ENCODE data around the gene ARPP21.

Gene ARPP21

GRCh38 chr3:35727179-35727578, 87.9 kb downstream of the ARPP21 start:
- no peak for DNase-seq
- Mint-ChIP-seq H3K9me3 (no peaks in the 10 kb centered on the region), H3K4me1 (no peaks in the 10 kb centered on the region), H3K27ac (no peak overlapping the region), H3K27me3 (no peaks in the 10 kb centered on the region), H3K4me3 (no peak overlapping the region)
- no peak for ATAC-seq

GRCh38 chr3:35733341-35733740, 94.0 kb downstream of the ARPP21 start:
- no peaks in the 10 kb centered on the region for H3K4me1 Mint-ChIP-seq
- DNase-seq (no peak), ATAC-seq (no peak)
- H3K27me3 Mint-ChIP-seq: no peaks in the 10 kb centered on the region
- no peak overlapping the region for H3K27ac Mint-ChIP-seq
- no peaks in the 10 kb centered on the region for H3K9me3 Mint-ChIP-seq
- no peak overlapping the region for H3K4me3 Mint-ChIP-seq

- H3K9me3 Mint-ChIP-seq: no peaks in the 10 kb centered on the region
- no peak for ATAC-seq
- H3K4me3 Mint-ChIP-seq: no peak overlapping the region
- no peak overlapping the region for H3K27ac Mint-ChIP-seq
- H3K4me1 Mint-ChIP-seq: no peaks in the 10 kb centered on the region
- no peaks in the 10 kb centered on the region for H3K27me3 Mint-ChIP-seq
- DNase-seq: no peak
These were observed 94.5 kb downstream of the ARPP21 start for GRCh38 chr3:35733864-35734263.

- Mint-ChIP-seq H3K27ac (no peak overlapping the region), H3K4me1 (no peaks in the 10 kb centered on the region), H3K9me3 (no peaks in the 10 kb centered on the region), H3K27me3 (no peaks in the 10 kb centered on the region), H3K4me3 (no peak overlapping the region)
- DNase-seq (no peak), ATAC-seq (no peak)
These were observed 97.8 kb downstream of the ARPP21 start for GRCh38 chr3:35737080-35737479.

- no peaks in the 10 kb centered on the region for H3K4me1 Mint-ChIP-seq
- no peaks in the 10 kb centered on the region for H3K27me3 Mint-ChIP-seq
- no peaks in the 10 kb centered on the region for H3K9me3 Mint-ChIP-seq
- H3K4me3 Mint-ChIP-seq: no peak overlapping the region
- DNase-seq (no peak), ATAC-seq (no peak)
- H3K27ac Mint-ChIP-seq: no peak overlapping the region
These were observed 98.2 kb downstream of the ARPP21 start for GRCh38 chr3:35737527-35737926.

GRCh38 chr3:35737934-35738706, 98.8 kb downstream of the ARPP21 start:
- no peak overlapping the region for H3K4me3 Mint-ChIP-seq
- no peak for DNase-seq
- ATAC-seq: no peak

GRCh38 chr3:35739181-35739809, 100.0 kb downstream of the ARPP21 start:
- no peaks in the 10 kb centered on the region for H3K27me3 Mint-ChIP-seq
- no peak overlapping the region for H3K4me3 Mint-ChIP-seq
- no peaks in the 10 kb centered on the region for H3K4me1 Mint-ChIP-seq
- no peak for ATAC-seq
- no peaks in the 10 kb centered on the region for H3K9me3 Mint-ChIP-seq
- H3K27ac Mint-ChIP-seq: no peak overlapping the region
- no peak for DNase-seq

More at GRCh38 chr3:35737934-35738706, 98.8 kb downstream of the ARPP21 start:
- no peaks in the 10 kb centered on the region for H3K9me3 Mint-ChIP-seq
- peak overlapping the region in 1 of 2 donors; percentile 85 for H3K27ac Mint-ChIP-seq
- H3K27me3 Mint-ChIP-seq: no peaks in the 10 kb centered on the region
- no peaks in the 10 kb centered on the region for H3K4me1 Mint-ChIP-seq

GRCh38 chr3:35739964-35740527, 100.7 kb downstream of the ARPP21 start:
- Mint-ChIP-seq H3K27ac (no peak overlapping the region), H3K27me3 (no peaks in the 10 kb centered on the region)

GRCh38 chr3:35743218-35743617, 103.9 kb downstream of the ARPP21 start:
- H3K27me3 Mint-ChIP-seq: no peaks in the 10 kb centered on the region
- ATAC-seq: no peak
- DNase-seq: no peak
- peaks cover 0 to 5% of the 10 kb centered on the region in 2 donors for H3K9me3 Mint-ChIP-seq
- H3K4me3 Mint-ChIP-seq: no peak overlapping the region
- H3K4me1 Mint-ChIP-seq: no peaks in the 10 kb centered on the region
- peak overlapping the region in 1 of 2 donors; percentile 40 for H3K27ac Mint-ChIP-seq

More at GRCh38 chr3:35739964-35740527, 100.7 kb downstream of the ARPP21 start:
- no peaks in the 10 kb centered on the region for H3K9me3 Mint-ChIP-seq
- ATAC-seq: no peak
- H3K4me3 Mint-ChIP-seq: no peak overlapping the region
- no peaks in the 10 kb centered on the region for H3K4me1 Mint-ChIP-seq
- no peak for DNase-seq

- Mint-ChIP-seq H3K27me3 (no peaks in the 10 kb centered on the region), H3K27ac (no peak overlapping the region), H3K9me3 (peaks cover 0 to 5% of the 10 kb centered on the region in 2 donors), H3K4me3 (no peak overlapping the region), H3K4me1 (no peaks in the 10 kb centered on the region)
- DNase-seq (no peak), ATAC-seq (no peak)
These were observed 105.1 kb downstream of the ARPP21 start for GRCh38 chr3:35744419-35744818.

GRCh38 chr3:35745351-35745750, 106.0 kb downstream of the ARPP21 start:
- Mint-ChIP-seq H3K9me3 (peaks cover 0 to 5% of the 10 kb centered on the region in 2 donors), H3K27me3 (no peaks in the 10 kb centered on the region), H3K4me1 (no peaks in the 10 kb centered on the region), H3K4me3 (no peak overlapping the region), H3K27ac (no peak overlapping the region)
- DNase-seq (no peak), ATAC-seq (no peak)

GRCh38 chr3:35745802-35746484, 106.6 kb downstream of the ARPP21 start:
- H3K27ac Mint-ChIP-seq: no peak overlapping the region
- no peak overlapping the region for H3K4me3 Mint-ChIP-seq
- no peaks in the 10 kb centered on the region for H3K4me1 Mint-ChIP-seq
- H3K9me3 Mint-ChIP-seq: peaks cover 0 to 5% of the 10 kb centered on the region in 2 donors
- DNase-seq: no peak
- no peaks in the 10 kb centered on the region for H3K27me3 Mint-ChIP-seq
- no peak for ATAC-seq

- no peak overlapping the region for H3K27ac Mint-ChIP-seq
- H3K4me1 Mint-ChIP-seq: no peaks in the 10 kb centered on the region
- H3K4me3 Mint-ChIP-seq: no peak overlapping the region
- peaks cover 0 to 5% of the 10 kb centered on the region in 2 donors for H3K9me3 Mint-ChIP-seq
- DNase-seq: no peak
- H3K27me3 Mint-ChIP-seq: no peaks in the 10 kb centered on the region
- no peak for ATAC-seq
These were observed 107.2 kb downstream of the ARPP21 start for GRCh38 chr3:35746492-35746891.

- DNase-seq (no peak), ATAC-seq (no peak)
- H3K4me3 Mint-ChIP-seq: no peak overlapping the region
- peaks cover 0 to 5% of the 10 kb centered on the region in 2 donors for H3K9me3 Mint-ChIP-seq
- no peaks in the 10 kb centered on the region for H3K27me3 Mint-ChIP-seq
- H3K4me1 Mint-ChIP-seq: no peaks in the 10 kb centered on the region
- no peak overlapping the region for H3K27ac Mint-ChIP-seq
These were observed 108.8 kb downstream of the ARPP21 start for GRCh38 chr3:35748144-35748543.

GRCh38 chr3:35751207-35751606, 111.9 kb downstream of the ARPP21 start:
- ATAC-seq (no peak), DNase-seq (no peak)
- Mint-ChIP-seq H3K27me3 (no peaks in the 10 kb centered on the region), H3K4me3 (no peak overlapping the region), H3K9me3 (peaks cover 0 to 5% of the 10 kb centered on the region in 2 donors), H3K27ac (no peak overlapping the region), H3K4me1 (no peaks in the 10 kb centered on the region)

Data from stimulated activated naive CD8-positive, alpha-beta T cell treated with anti-CD3 and anti-CD28 coated beads, Interleukin-15, amount 100 ng/mL, for 72 hours (primary cell).